Right lobe of liver (tissue), 6 donors: ENCODE measurements around the gene SPP2. TPM values are rescaled to one million over a fixed set of nuclear protein-coding genes. Genes with fewer than 3 reads are reported as not detected.

Experiments
- ATAC-seq, 4 donors: fragments of 200-7000 bp; cut with Tn5 transposase; one replicate each; pipeline ENCODE4 v1.9.1; 2020; ENCODE audit warnings: mild to moderate bottlenecking in 4 of 4, moderate library complexity in 4 of 4
- DNase-seq, 3 donors: peaks; one replicate each; pipeline ENCODE4 v3.0.0-alpha.2; 2020
- H3K27ac ChIP-seq, 3 donors: fragments of 200-600 bp; one replicate each; pipeline ENCODE4 v1.8.0; 2022
- H3K27me3 ChIP-seq, 2 donors: fragments of 200-600 bp; one replicate each; pipeline ENCODE4 v1.8.0; 2022
- H3K36me3 ChIP-seq, 4 donors: fragments of 200-600 bp; sonication (generic) in 1 of 4; one replicate each; pipeline versions ENCODE4 v1.5.1 to v1.8.0; 2017 to 2022; ENCODE audit warnings: control low read depth in 1 of 4
- H3K4me1 ChIP-seq, 4 donors: fragments of 200-600 bp; sonication (generic) in 1 of 4; one replicate each; pipeline versions ENCODE4 v1.5.1 to v1.8.0; 2017 to 2022; ENCODE audit warnings: control low read depth in 1 of 4
- H3K4me3 ChIP-seq, 3 donors: fragments of 200-600 bp; one replicate each; pipeline ENCODE4 v1.8.0; 2022
- H3K9me3 ChIP-seq, 4 donors: fragments of 200-600 bp; sonication (generic) in 1 of 4; one replicate each; pipeline versions ENCODE4 v1.5.1 to v1.8.0; 2017 to 2022; ENCODE audit warnings: control low read depth in 1 of 4
- CTCF ChIP-seq, 4 donors: fragments of 200-600 bp in 3 of 4; fragments of 450-650 bp in 1 of 4; IDR thresholded peaks; one replicate each; pipeline versions ENCODE4 v1.5.1 to v1.8.0; 2016 to 2022; ENCODE audit warnings: antibody characterized with exemption in 4 of 4, mild to moderate bottlenecking in 2 of 4
- POLR2A ChIP-seq: fragments of 450-650 bp; IDR thresholded peaks from one replicate; pipeline ENCODE4 v1.6.1; 2017; ENCODE audit warnings: antibody characterized with exemption, mild to moderate bottlenecking
- WGBS: methylation state at CpG from one replicate; pipeline ENCODE4 v1.1.6; 2018; ENCODE audit warnings: low coverage, low lambda C conversion rate; ENCODE audit not compliant: insufficient coverage; ENCODE audit errors: missing lambda C conversion rate; 5-methylcytosine and 5-hydroxymethylcytosine counted together
- intact Hi-C, 2 donors: fragments of 100-400 bp; cut with DNase I; formaldehyde crosslinking; loops; one replicate each; pipeline versions ENCODE4 v1.11.2 to v1.14.1; 2022
- total RNA-seq, 6 experiments: library from RNA; depleted of rRNA in 2 of 6; stranded (reverse); fragments of >200 nt in 2 of 6; fragmentation: NEBNext Ultra II Directional in 3 of 6; extraction: Animal tissue kit (Norgen Biotek cat#: 25700) in 3 of 6; gene quantifications; one replicate each; pipeline versions ENCODE4 v1.1.0 to v1.2.4, GENCODE V29; 2016 to 2023
- donor health status: DM: no; HTN: yes; CAD: no.
- donor health status: DM: no; HTN: no; CAD: no.
- donor health status: DM: no; HTN: no; CAD: no.
- donor health status: DM: no; HTN: yes; CAD: no.
- donor health status: DM: no; HTN: yes; CAD: no.

SPP2 gene
- total RNA-seq, 6 experiments from 2014 or later: 31.9 to 177 (median 70.2) TPM

GRCh38 chr2:234109321-234109720 lies 58.8 kb downstream of the SPP2 start:
- H3K4me1 ChIP-seq: no peaks in the 10 kb centered on the region
- WGBS: 80% methylated on average over 4 of the region's 8 CpGs
- ATAC-seq (no peak), DNase-seq (no peak)
- TF ChIP-seq POLR2A: no peak
- TF ChIP-seq CTCF (IDR thresholded peaks at IDR 0.05): no peak
- H3K27ac ChIP-seq: no peak overlapping the region
- H3K9me3 ChIP-seq: no peaks in the 10 kb centered on the region
- no peaks in the 10 kb centered on the region for H3K27me3 ChIP-seq
- no peaks in the 10 kb centered on the region for H3K36me3 ChIP-seq
- no peak overlapping the region for H3K4me3 ChIP-seq
- intact Hi-C loops: no loop called here

- no peak for DNase-seq
- Histone ChIP-seq H3K9me3 (no peaks in the 10 kb centered on the region), H3K4me3 (no peak overlapping the region), H3K36me3 (no peaks in the 10 kb centered on the region), H3K4me1 (no peaks in the 10 kb centered on the region), H3K27ac (no peak overlapping the region), H3K27me3 (no peaks in the 10 kb centered on the region)
- TF ChIP-seq POLR2A: no peak
- TF ChIP-seq CTCF (IDR thresholded peaks at IDR 0.05): no peak
- ATAC-seq: no peak
- intact Hi-C loops: no loop called here
Measured at GRCh38 chr2:234110219-234110618, 59.7 kb downstream of the SPP2 start.

- H3K27ac ChIP-seq: no peak overlapping the region
- H3K9me3 ChIP-seq: no peaks in the 10 kb centered on the region
- H3K4me1 ChIP-seq: no peaks in the 10 kb centered on the region
- ATAC-seq: peak in 1 of 4 donors; percentile 32
- H3K4me3 ChIP-seq: no peak overlapping the region
- intact Hi-C loops: no loop called here
- H3K27me3 ChIP-seq: no peaks in the 10 kb centered on the region
- H3K36me3 ChIP-seq: no peaks in the 10 kb centered on the region
- no peak for DNase-seq
- WGBS: 70% methylated on average over 1 of the region's 1 CpG
- no peak for TF ChIP-seq CTCF (IDR thresholded peaks at IDR 0.05)
- no peak for TF ChIP-seq POLR2A
Measured at GRCh38 chr2:234111523-234111922, 61.0 kb downstream of the SPP2 start.

GRCh38 chr2:234116010-234116409 lies 65.5 kb downstream of the SPP2 start:
- no peak overlapping the region for H3K27ac ChIP-seq
- ATAC-seq (peak in 2 of 4 donors; percentile 27 to 53), DNase-seq (no peak)
- no peak for TF ChIP-seq POLR2A
- TF ChIP-seq CTCF (IDR thresholded peaks at IDR 0.05): no peak
- no peaks in the 10 kb centered on the region for H3K4me1 ChIP-seq
- intact Hi-C loops: no loop called here
- WGBS: 31% methylated on average over 4 of the region's 4 CpGs
- H3K9me3 ChIP-seq: no peaks in the 10 kb centered on the region
- no peaks in the 10 kb centered on the region for H3K27me3 ChIP-seq
- H3K4me3 ChIP-seq: no peak overlapping the region
- no peaks in the 10 kb centered on the region for H3K36me3 ChIP-seq

- WGBS: 33% methylated on average over 1 of the region's 1 CpG
- DNase-seq (no peak), ATAC-seq (peak; percentile 93 to 99 (median 94))
- peaks cover 0 to 8% (median 2%) of the 10 kb centered on the region in 4 donors for H3K4me1 ChIP-seq
- H3K27ac ChIP-seq: no peak overlapping the region
- TF ChIP-seq CTCF (IDR thresholded peaks at IDR 0.05) (no peak), POLR2A (no peak)
- intact Hi-C loops: no loop called here
- no peaks in the 10 kb centered on the region for H3K27me3 ChIP-seq
- H3K4me3 ChIP-seq: no peak overlapping the region
- H3K9me3 ChIP-seq: no peaks in the 10 kb centered on the region
- no peaks in the 10 kb centered on the region for H3K36me3 ChIP-seq
Measured at GRCh38 chr2:234121999-234122398, 71.5 kb downstream of the SPP2 start.
